RWPE2 (cell line): ENCODE data around the gene ADTRP.
"Not testable (repeated sequence)": the region's sequence is repeated elsewhere in the genome, so short reads cannot be mapped to it uniquely, and the experiment has no call there.

Source experiments
- ATAC-seq: fragments of 200-7000 bp; cut with Tn5 transposase; 3 replicates; pipeline ENCODE4 v1.9.1; 2021; ENCODE audit warnings: low read depth
- DNase-seq: peaks from one replicate; pipeline ENCODE4 v3.0.0-alpha.2; 2020; ENCODE audit warnings: low spot score
- H3K27ac ChIP-seq: fragments of 450-650 bp; 2 replicates; pipeline ENCODE4 v1.5.1; 2017; ENCODE audit warnings: mild to moderate bottlenecking; ENCODE audit not compliant: poor library complexity, severe bottlenecking
- H3K27me3 ChIP-seq: fragments of 250-450 bp; sonication (Bioruptor Pico); 2 replicates; pipeline ENCODE4 v1.5.1; 2021; ENCODE audit warnings: mild to moderate bottlenecking, moderate library complexity; ENCODE audit not compliant: insufficient read depth, poor library complexity, severe bottlenecking
- H3K36me3 ChIP-seq: fragments of 250-450 bp; sonication (Bioruptor Pico); 2 replicates; pipeline ENCODE4 v1.5.1; 2020; ENCODE audit warnings: low read depth, mild to moderate bottlenecking, moderate library complexity
- H3K4me1 ChIP-seq: fragments of 250-450 bp; sonication (Bioruptor Pico); 2 replicates; pipeline ENCODE4 v1.5.1; 2021; ENCODE audit warnings: mild to moderate bottlenecking, moderate library complexity; ENCODE audit not compliant: insufficient read depth, poor library complexity, severe bottlenecking
- H3K4me3 ChIP-seq: fragments of 250-450 bp; sonication (Bioruptor Pico); 2 replicates; pipeline ENCODE4 v1.5.1; 2021; ENCODE audit warnings: mild to moderate bottlenecking, moderate library complexity; ENCODE audit not compliant: severe bottlenecking
- H3K9me3 ChIP-seq: fragments of 250-450 bp; sonication (Bioruptor Pico); 2 replicates; pipeline ENCODE4 v1.5.1; 2021; ENCODE audit warnings: mild to moderate bottlenecking, moderate library complexity; ENCODE audit not compliant: severe bottlenecking
- CTCF ChIP-seq: fragments of 450-650 bp; IDR thresholded peaks from one replicate; pipeline ENCODE4 v1.5.1; 2017; ENCODE audit warnings: mild to moderate bottlenecking, moderate library complexity; ENCODE audit not compliant: poor library complexity, severe bottlenecking

ADTRP gene

GRCh38 chr6:11699576-11699975 is 79.0 kb downstream of the ADTRP start:
- Histone ChIP-seq H3K36me3 (no peaks in the 10 kb centered on the region), H3K9me3 (no peaks in the 10 kb centered on the region), H3K27me3 (no peaks in the 10 kb centered on the region), H3K4me1 (peaks cover 9% of the 10 kb centered on the region), H3K27ac (no peak overlapping the region), H3K4me3 (no peak overlapping the region)
- no peak for ATAC-seq
- TF ChIP-seq CTCF: no peak
- DNase-seq: no peak

DNA sequence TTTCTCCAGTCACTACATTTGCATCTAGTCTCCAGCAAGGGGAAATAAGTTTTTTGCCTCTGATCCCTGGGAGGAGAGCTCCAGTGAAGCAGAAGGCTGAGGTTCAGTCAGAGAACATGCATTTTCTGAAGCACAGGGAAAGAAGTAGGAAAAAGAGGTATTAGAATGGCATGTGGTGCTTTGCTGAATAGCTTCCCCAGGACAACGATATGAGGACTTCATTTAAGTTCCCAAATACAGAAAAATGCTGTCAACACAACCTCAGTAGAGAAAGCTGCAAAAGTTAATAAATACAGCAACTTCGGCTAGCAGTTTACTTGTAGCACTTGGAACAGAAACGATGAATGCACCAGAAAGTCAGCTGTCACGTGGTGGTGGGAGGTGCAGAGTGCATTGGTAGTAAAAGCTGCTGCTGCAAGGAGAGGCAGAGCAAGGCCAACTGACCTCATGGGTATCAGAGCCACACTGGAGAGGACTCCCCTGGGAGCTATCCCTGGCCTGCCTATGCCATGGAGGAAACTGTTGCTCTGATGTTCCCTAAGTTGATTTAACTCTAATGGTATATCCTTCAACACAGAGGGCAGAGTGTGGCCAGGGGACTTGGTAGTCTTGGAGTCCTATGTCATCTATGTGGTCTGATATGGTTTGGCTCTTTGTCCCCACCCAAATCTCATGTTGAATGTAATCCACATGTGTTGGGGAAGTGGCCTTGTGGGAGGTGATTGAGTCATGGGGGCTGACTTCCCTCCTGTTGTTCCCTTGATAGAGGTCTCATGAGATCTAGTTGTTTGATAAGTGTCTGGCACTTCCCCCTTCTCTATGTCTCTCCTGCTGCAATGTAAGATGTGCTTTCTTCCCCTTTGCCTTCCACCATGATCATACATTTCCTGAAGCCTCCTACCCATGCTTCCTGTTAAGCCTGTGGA is 85.9 kb downstream of the ADTRP start:
- H3K9me3 ChIP-seq: peaks cover 6% of the 10 kb centered on the region
- ATAC-seq (no peak), DNase-seq (no peak)

DNA sequence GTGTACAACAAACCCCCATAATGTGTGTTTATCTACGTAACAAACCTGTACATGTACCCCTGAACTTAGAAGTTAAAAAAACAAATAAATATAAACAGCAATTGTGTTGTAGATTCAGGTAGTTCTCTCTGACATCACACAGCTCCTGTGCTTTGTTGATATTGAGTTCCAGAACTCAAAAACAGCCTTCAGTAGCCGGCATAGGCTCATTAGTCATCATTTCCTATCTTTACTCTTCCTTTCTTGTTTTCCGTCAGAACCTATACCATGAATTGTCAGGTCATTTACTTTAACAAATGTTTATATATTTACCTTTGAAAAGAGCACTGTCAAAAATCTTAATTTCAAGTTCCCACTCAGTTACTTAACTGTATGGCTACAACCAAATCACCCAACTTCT is 88.8 kb downstream of the ADTRP start:
- Histone ChIP-seq H3K36me3 (no peaks in the 10 kb centered on the region), H3K27ac (no peak overlapping the region), H3K9me3 (peaks cover 6% of the 10 kb centered on the region), H3K27me3 (no peaks in the 10 kb centered on the region), H3K4me1 (peaks cover 14% of the 10 kb centered on the region), H3K4me3 (no peak overlapping the region)
- no peak for TF ChIP-seq CTCF
- DNase-seq (no peak), ATAC-seq (no peak)

More for the DNA sequence above, 85.9 kb downstream of the ADTRP start:
- H3K4me1 ChIP-seq: no peaks in the 10 kb centered on the region
- H3K27me3 ChIP-seq: no peaks in the 10 kb centered on the region
- H3K4me3 ChIP-seq: no peak overlapping the region
- no peak overlapping the region for H3K27ac ChIP-seq
- no peaks in the 10 kb centered on the region for H3K36me3 ChIP-seq
- TF ChIP-seq CTCF: no peak

- ATAC-seq, H3K27me3 ChIP-seq, H3K27ac ChIP-seq, H3K4me3 ChIP-seq, DNase-seq, H3K9me3 ChIP-seq, H3K36me3 ChIP-seq: not testable (repeated sequence)
- H3K4me1 ChIP-seq: peaks cover 17% of the 10 kb centered on the region
Measured at GRCh38 chr6:11689400-11689799, 89.2 kb downstream of the ADTRP start.

DNA sequence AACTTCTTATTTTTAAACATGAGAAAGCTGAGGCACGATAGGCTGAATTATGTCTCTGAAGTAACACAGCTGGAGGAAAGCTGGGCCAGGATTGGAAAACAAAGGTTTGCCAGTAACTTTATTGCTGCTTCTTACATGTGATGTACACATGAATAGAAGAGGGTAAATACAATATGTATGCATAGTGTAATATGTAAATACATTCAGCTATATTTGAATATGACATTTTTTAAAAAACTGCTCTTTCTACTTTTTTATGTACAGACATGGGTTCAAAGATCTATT is 90.2 kb downstream of the ADTRP start:
- peaks cover 6% of the 10 kb centered on the region for H3K9me3 ChIP-seq
- H3K36me3 ChIP-seq: no peaks in the 10 kb centered on the region
- H3K27ac ChIP-seq: no peak overlapping the region
- H3K4me3 ChIP-seq: no peak overlapping the region
- ATAC-seq: no peak
- peaks cover 17% of the 10 kb centered on the region for H3K4me1 ChIP-seq
- no peaks in the 10 kb centered on the region for H3K27me3 ChIP-seq
- no peak for TF ChIP-seq CTCF
- DNase-seq: no peak
